ENCODE data around the gene PRPF40A. TPM values are rescaled to one million over a fixed set of nuclear protein-coding genes. Genes with fewer than 3 reads are reported as not detected.
A peak's percentile ranks its signal among the peaks of the same experiment; 100 is the strongest.

The PRPF40A gene
- total and polyA plus RNA-seq, 10 of the 15 experiments (the other 5 are each of a cell fraction or from before 2014, with no cell fraction given), result 97.8 to 197 (median 144) TPM

DNA sequence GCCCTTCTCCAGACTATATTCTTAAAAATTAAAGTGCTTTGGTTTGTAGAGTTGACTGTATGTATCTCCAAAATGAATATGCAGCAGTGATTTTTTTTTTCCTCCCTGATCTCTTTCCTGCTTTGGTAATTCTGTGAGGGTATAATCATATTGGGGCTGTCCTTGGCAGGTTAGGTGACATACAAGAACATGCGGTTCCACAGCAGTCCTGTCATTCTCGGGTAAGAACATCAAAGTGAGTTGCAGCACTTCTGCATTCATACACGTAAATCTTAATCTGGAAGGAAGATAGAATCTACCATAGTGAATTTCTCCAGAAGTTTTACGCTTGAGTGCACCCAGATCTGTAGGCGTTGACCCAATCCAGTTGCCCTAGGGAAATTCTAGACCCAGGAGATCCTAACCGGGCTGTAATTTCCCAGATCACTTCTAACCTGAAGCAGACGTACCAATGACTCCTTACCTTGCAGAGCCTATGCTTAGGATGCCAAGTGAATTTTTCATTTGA, 109.4 kb downstream of the PRPF40A start:
- ChIA-PET CTCF (no interaction called here), POLR2A (interaction anchor here (0.6 kb wide), 2 partner anchors 33 to 52 kb away, joined by 3 to 8 read pairs; no protein-coding TSS in a partner anchor), SMC1A (ENCODE audit: uncharacterized antibody, unreplicated experiment) (interaction anchor here (0.6 to 0.8 kb wide), 2 partner anchors 34 to 46 kb away, joined by 3 to 4 read pairs; no protein-coding TSS in a partner anchor), RAD21 (ENCODE audit: unreplicated experiment) (no interaction called here)
- Histone ChIP-seq H3K27ac (ENCODE audit: control insufficient read depth, insufficient read depth) (no peak overlapping the region), H3K4me1 (ENCODE audit: control insufficient read depth, insufficient read depth, low read length) (peaks cover 14% of the 10 kb centered on the region), H3K36me3 (ENCODE audit: control insufficient read depth in 2 of 2, insufficient read depth in 2 of 2, low read length in 1 of 2) (no peaks in the 10 kb centered on the region), H3K9me3 (replicated peaks; ENCODE audit: control insufficient read depth, insufficient read depth, low read length) (no peaks in the 10 kb centered on the region), H3K27me3 (replicated peaks in 1 of 2; ENCODE audit: control insufficient read depth in 2 of 2, insufficient read depth in 2 of 2, low read length in 1 of 2) (no peaks in the 10 kb centered on the region), H3K79me2 (ENCODE audit: control insufficient read depth, insufficient read depth, low read length) (no peaks in the 10 kb centered on the region), H2AFZ (ENCODE audit: control insufficient read depth, low read depth, low read length) (no peak overlapping the region), H3K4me2 (ENCODE audit: control insufficient read depth, insufficient read depth) (no peak overlapping the region), H3K9ac (ENCODE audit: control insufficient read depth, insufficient read depth, low read length) (no peak overlapping the region), H4K20me1 (ENCODE audit: control insufficient read depth, insufficient read depth) (no peaks in the 10 kb centered on the region), H3K4me3 (no peak overlapping the region)
- no peak for ATAC-seq
- no TSS peak for BruUV-seq (replicated peaks)
- no peak for FAIRE-seq
- in situ Hi-C loops (cut with MboI) (no loop called here), intact Hi-C loops (cut with micrococcal nuclease; ENCODE audit: unreplicated experiment) (no loop called here)
- 83% methylated on average over 7 of the region's 7 CpGs for WGBS (ENCODE audit: insufficient coverage, insufficient replicate concordance, low lambda C conversion rate, missing lambda C conversion rate)
- no peak for DNase-seq (ENCODE audit: low read depth, low spot score)
- no peak for TF ChIP-seq BRCA1 (IDR thresholded peaks at IDR 0.05; ENCODE audit: low read depth, low read length)
- TF ChIP-seq EZH2 (IDR thresholded peaks at IDR 0.05; ENCODE audit: borderline replicate concordance, control insufficient read depth, low read depth, low read length), result no peak
- TF ChIP-seq NFIC (IDR thresholded peaks at IDR 0.05; ENCODE audit: low read depth, low read length), result no peak
- TF ChIP-seq PAX5 (IDR thresholded peaks at IDR 0.05; ENCODE audit: borderline replicate concordance, low read depth, low read length), result peak; percentile 30; the same call in 1 of the 2 replicates

DNA sequence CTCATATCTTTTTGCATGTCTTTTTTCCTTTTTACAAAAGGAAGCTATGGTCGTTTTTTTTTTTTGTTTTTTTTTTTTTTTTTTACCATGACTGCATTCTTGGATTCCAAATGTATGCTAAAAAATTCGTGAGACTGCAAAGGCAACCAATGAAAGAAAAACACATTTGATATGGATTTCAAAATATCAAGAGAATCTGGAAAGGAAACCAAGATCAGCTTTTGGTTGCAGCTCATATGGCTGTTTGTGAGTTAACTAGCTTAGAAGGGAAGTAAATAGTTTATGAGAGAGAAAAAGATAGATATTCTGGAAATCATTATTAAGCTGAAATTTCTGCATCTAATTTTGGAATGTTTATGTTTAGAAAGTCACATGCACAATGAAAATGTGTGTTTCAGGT, 110.3 kb downstream of the PRPF40A start:
- H3K79me2 ChIP-seq (ENCODE audit: control insufficient read depth, insufficient read depth, low read length), result no peaks in the 10 kb centered on the region
- no peak for DNase-seq (ENCODE audit: low read depth, low spot score)
- ChIA-PET CTCF (interaction anchor here (0.8 to 1.3 kb wide), 9 partner anchors 11 to 561 kb away, joined by 3 to 7 read pairs (median 3); no protein-coding TSS in a partner anchor), RAD21 (ENCODE audit: unreplicated experiment) (interaction anchor here (0.8 to 1.2 kb wide), 2 partner anchors 60 to 193 kb away, joined by 3 to 4 read pairs; no protein-coding TSS in a partner anchor), POLR2A (interaction anchor here (0.6 to 1.4 kb wide), 5 partner anchors 8 to 313 kb away, joined by 3 to 16 read pairs (median 3); no protein-coding TSS in a partner anchor), SMC1A (ENCODE audit: uncharacterized antibody, unreplicated experiment) (interaction anchor here (0.6 to 1.2 kb wide), 10 partner anchors 8 to 271 kb away, joined by 3 to 4 read pairs (median 3); no protein-coding TSS in a partner anchor)
- intact Hi-C loops (cut with micrococcal nuclease; ENCODE audit: unreplicated experiment), result no loop called here
- no peaks in the 10 kb centered on the region for H3K9me3 ChIP-seq (replicated peaks; ENCODE audit: control insufficient read depth, insufficient read depth, low read length)
- no peak overlapping the region for H2AFZ ChIP-seq (ENCODE audit: control insufficient read depth, low read depth, low read length)
- 27% methylated on average over 2 of the region's 2 CpGs for WGBS (ENCODE audit: insufficient coverage, insufficient replicate concordance, low lambda C conversion rate, missing lambda C conversion rate)
- no peak for FAIRE-seq
- ATAC-seq, result no peak
- H3K27ac ChIP-seq (ENCODE audit: control insufficient read depth, insufficient read depth), result no peak overlapping the region
- no peaks in the 10 kb centered on the region for H3K27me3 ChIP-seq (replicated peaks in 1 of 2; ENCODE audit: control insufficient read depth in 2 of 2, insufficient read depth in 2 of 2, low read length in 1 of 2)
- H3K4me1 ChIP-seq (ENCODE audit: control insufficient read depth, insufficient read depth, low read length), result peaks cover 5% of the 10 kb centered on the region; the same call in 1 of the 2 replicates
- BruUV-seq (replicated peaks), result no TSS peak
- H3K4me3 ChIP-seq, result no peak overlapping the region
- H4K20me1 ChIP-seq (ENCODE audit: control insufficient read depth, insufficient read depth), result no peaks in the 10 kb centered on the region
- in situ Hi-C loops (cut with MboI), result no loop called here
- no peak for TF ChIP-seq HCFC1 (IDR thresholded peaks at IDR 0.05; ENCODE audit: low read length)
- no peak for TF ChIP-seq ASH2L (IDR thresholded peaks at IDR 0.05; ENCODE audit: borderline replicate concordance, low read depth)
- no peak for TF ChIP-seq SPI1 (IDR thresholded peaks at IDR 0.05; ENCODE audit: borderline replicate concordance, insufficient read depth, low read depth, low read length)
- TF ChIP-seq E4F1 (IDR thresholded peaks at IDR 0.05; ENCODE audit: borderline replicate concordance, partially characterized antibody), result no peak
- no peak for TF ChIP-seq WRNIP1 (IDR thresholded peaks at IDR 0.05; ENCODE audit: borderline replicate concordance, low read depth, low read length)
- no peak for TF ChIP-seq ELK1 (IDR thresholded peaks at IDR 0.05; ENCODE audit: low read depth, low read length)
- no peak for TF ChIP-seq YY1 (IDR thresholded peaks at IDR 0.05; ENCODE audit: low read depth, low read length)
- no peak overlapping the region for H3K9ac ChIP-seq (ENCODE audit: control insufficient read depth, insufficient read depth, low read length)
- H3K4me2 ChIP-seq (ENCODE audit: control insufficient read depth, insufficient read depth), result no peak overlapping the region
- no peaks in the 10 kb centered on the region for H3K36me3 ChIP-seq (ENCODE audit: control insufficient read depth in 2 of 2, insufficient read depth in 2 of 2, low read length in 1 of 2)

Measured in GM12878 (cell line).